ENCODE measurements around the gene PCBP3. TPM values are rescaled to one million over a fixed set of nuclear protein-coding genes. Genes with fewer than 3 reads are reported as not detected.

Gene PCBP3
- total RNA-seq, 1 donor from 2014 or later: 4.6 TPM

GRCh38 chr21:45774291-45774690 is 130.8 kb downstream of the PCBP3 start:
- Mint-ChIP-seq H3K36me3 (no peaks in the 10 kb centered on the region), H3K27ac (no peak overlapping the region), H3K4me1 (peaks cover 8% of the 10 kb centered on the region), H3K9me3 (peaks cover 20% of the 10 kb centered on the region), H3K4me3 (no peak overlapping the region), H3K27me3 (ENCODE audit: insufficient read depth, low read depth) (no peaks in the 10 kb centered on the region)
- Histone ChIP-seq H3K79me2 (ENCODE audit: low read depth) (no peaks in the 10 kb centered on the region), H3K4me3 (no peak overlapping the region), H3K9me3 (ENCODE audit: low read depth) (peaks cover 6% of the 10 kb centered on the region), H3K4me2 (no peak overlapping the region), H3K9ac (no peak overlapping the region), H3K27me3 (no peaks in the 10 kb centered on the region), H3F3A (ENCODE audit: low read depth) (no peaks in the 10 kb centered on the region), H3K27ac (no peak overlapping the region), H2AFZ (replicated peaks) (no peak overlapping the region), H3K36me3 (no peaks in the 10 kb centered on the region), H4K20me1 (ENCODE audit: low read depth) (no peaks in the 10 kb centered on the region), H3K4me1 (no peaks in the 10 kb centered on the region)
- no peak for DNase-seq (ENCODE audit: low spot score)
- TF ChIP-seq EZH2 (IDR thresholded peaks at IDR 0.05) (no peak), CTCF (IDR thresholded peaks at IDR 0.05) (no peak), EZH2phosphoT487 (IDR thresholded peaks at IDR 0.05) (no peak)

GRCh38 chr21:45776971-45777370 is 133.4 kb downstream of the PCBP3 start:
- no peaks in the 10 kb centered on the region for H3K36me3 Mint-ChIP-seq
- Histone ChIP-seq H2AFZ (replicated peaks) (no peak overlapping the region), H3K27ac (no peak overlapping the region), H3F3A (ENCODE audit: low read depth) (no peaks in the 10 kb centered on the region), H3K79me2 (ENCODE audit: low read depth) (no peaks in the 10 kb centered on the region), H3K9me3 (ENCODE audit: low read depth) (peaks cover 6% of the 10 kb centered on the region), H3K27me3 (no peaks in the 10 kb centered on the region), H3K36me3 (no peaks in the 10 kb centered on the region), H3K4me3 (no peak overlapping the region), H4K20me1 (ENCODE audit: low read depth) (no peaks in the 10 kb centered on the region), H3K9ac (no peak overlapping the region), H3K4me1 (no peaks in the 10 kb centered on the region), H3K4me2 (no peak overlapping the region)
- peaks cover 20% of the 10 kb centered on the region for H3K9me3 Mint-ChIP-seq
- no peak overlapping the region for H3K4me3 Mint-ChIP-seq
- H3K4me1 Mint-ChIP-seq: no peaks in the 10 kb centered on the region
- DNase-seq (ENCODE audit: low spot score): no peak
- H3K27me3 Mint-ChIP-seq (ENCODE audit: insufficient read depth, low read depth): no peaks in the 10 kb centered on the region
- TF ChIP-seq EZH2phosphoT487 (IDR thresholded peaks at IDR 0.05) (no peak), CTCF (IDR thresholded peaks at IDR 0.05) (no peak), EZH2 (IDR thresholded peaks at IDR 0.05) (no peak)
- no peak overlapping the region for H3K27ac Mint-ChIP-seq

- Histone ChIP-seq H3K4me2 (no peak overlapping the region), H3K27me3 (no peaks in the 10 kb centered on the region), H3K9ac (no peak overlapping the region), H3K4me1 (no peaks in the 10 kb centered on the region), H3K9me3 (ENCODE audit: low read depth) (peaks cover 6% of the 10 kb centered on the region), H3K36me3 (no peaks in the 10 kb centered on the region), H3K27ac (no peak overlapping the region), H2AFZ (replicated peaks) (no peak overlapping the region), H4K20me1 (ENCODE audit: low read depth) (no peaks in the 10 kb centered on the region), H3K4me3 (no peak overlapping the region), H3F3A (ENCODE audit: low read depth) (no peaks in the 10 kb centered on the region), H3K79me2 (ENCODE audit: low read depth) (no peaks in the 10 kb centered on the region)
- Mint-ChIP-seq H3K27ac (no peak overlapping the region), H3K36me3 (no peaks in the 10 kb centered on the region), H3K27me3 (ENCODE audit: insufficient read depth, low read depth) (peaks cover 2% of the 10 kb centered on the region), H3K9me3 (peaks cover 18% of the 10 kb centered on the region), H3K4me3 (no peak overlapping the region), H3K4me1 (peaks cover 3% of the 10 kb centered on the region)
- DNase-seq (ENCODE audit: low spot score): no peak
- TF ChIP-seq CTCF (IDR thresholded peaks at IDR 0.05): no peak
Observed at GRCh38 chr21:45778686-45779085, 135.2 kb downstream of the PCBP3 start.

- Histone ChIP-seq H4K20me1 (ENCODE audit: low read depth) (no peaks in the 10 kb centered on the region), H2AFZ (replicated peaks) (no peak overlapping the region), H3K4me1 (no peaks in the 10 kb centered on the region), H3K36me3 (no peaks in the 10 kb centered on the region), H3K4me2 (no peak overlapping the region), H3K9me3 (ENCODE audit: low read depth) (peaks cover 6% of the 10 kb centered on the region), H3F3A (ENCODE audit: low read depth) (no peaks in the 10 kb centered on the region), H3K4me3 (no peak overlapping the region), H3K27ac (no peak overlapping the region), H3K9ac (no peak overlapping the region), H3K27me3 (no peaks in the 10 kb centered on the region), H3K79me2 (ENCODE audit: low read depth) (no peaks in the 10 kb centered on the region)
- Mint-ChIP-seq H3K9me3 (peaks cover 15% of the 10 kb centered on the region), H3K4me3 (no peak overlapping the region), H3K36me3 (no peaks in the 10 kb centered on the region), H3K27ac (no peak overlapping the region), H3K27me3 (ENCODE audit: insufficient read depth, low read depth) (peaks cover 4% of the 10 kb centered on the region), H3K4me1 (peaks cover 3% of the 10 kb centered on the region)
- DNase-seq (ENCODE audit: low spot score): no peak
- TF ChIP-seq CTCF (IDR thresholded peaks at IDR 0.05) (no peak), EZH2phosphoT487 (IDR thresholded peaks at IDR 0.05) (no peak), EZH2 (IDR thresholded peaks at IDR 0.05) (no peak)
Observed at GRCh38 chr21:45779226-45779625, 135.7 kb downstream of the PCBP3 start.
